Kidney (tissue), 14 donors: ENCODE data around the gene CHMP4A. TPM values are rescaled to one million over a fixed set of nuclear protein-coding genes. Genes with fewer than 3 reads are reported as not detected.

ENCODE experiments used
- DNase-seq, 5 donors: peaks; one replicate each; pipeline ENCODE4 v3.0.0-alpha.2; 2013 to 2020
- FAIRE-seq: peaks from 2 replicates; lab custom pipeline; 2012; peaks lifted over from hg19 to GRCh38; lab: Jason Lieb, UNC
- H3K27ac ChIP-seq, 2 donors: one replicate each; pipeline ENCODE4 v1.7.0; 2013; ENCODE audit warnings: low read depth in 2 of 2, low read length in 2 of 2, inconsistent platforms in 1 of 2
- H3K27me3 ChIP-seq: one replicate; pipeline ENCODE4 v1.7.1; 2013; ENCODE audit warnings: low read length, inconsistent platforms; ENCODE audit not compliant: control insufficient read depth, insufficient read depth
- H3K36me3 ChIP-seq, 3 donors: one replicate each; pipeline versions ENCODE4 v1.7.0 to v1.7.1; 2013; ENCODE audit warnings: low read length in 3 of 3, control low read depth in 1 of 3, inconsistent platforms in 1 of 3; ENCODE audit not compliant: insufficient read depth in 3 of 3, control insufficient read depth in 2 of 3
- H3K4me1 ChIP-seq, 3 donors: one replicate each; pipeline versions ENCODE4 v1.7.0 to v1.7.1; 2013; ENCODE audit warnings: low read length in 3 of 3, inconsistent platforms in 1 of 3, low read depth in 1 of 3; ENCODE audit not compliant: control insufficient read depth in 2 of 3, insufficient read depth in 2 of 3
- H3K4me3 ChIP-seq, 3 donors: one replicate each; pipeline versions ENCODE4 v1.7.0 to v1.8.1; 2013; ENCODE audit warnings: low read length in 3 of 3, control low read depth in 1 of 3, inconsistent platforms in 1 of 3
- H3K9ac ChIP-seq, 3 donors: one replicate each; pipeline versions ENCODE4 v1.7.0 to v1.7.1; 2013; ENCODE audit warnings: low read length in 3 of 3, control low read depth in 1 of 3, inconsistent platforms in 1 of 3
- H3K9me3 ChIP-seq, 3 donors: one replicate each; pipeline versions ENCODE4 v1.7.0 to v1.7.1; 2013; ENCODE audit warnings: low read length in 3 of 3, control low read depth in 1 of 3, inconsistent platforms in 1 of 3; ENCODE audit not compliant: control insufficient read depth in 2 of 3, insufficient read depth in 1 of 3
- intact Hi-C: fragments of 100-400 bp; cut with DNase I; formaldehyde crosslinking; loops from one replicate; pipeline ENCODE4 v1.11.1; 2022
- polyA plus RNA-seq: library from polyadenylated mRNA; stranded (reverse); fragments of 350-450 nt; fragmentation: Illumina TruSeq; extraction: RNeasy Lipid Tissue Mini Kit (QIAGEN cat#74804); gene quantifications from one replicate; pipeline ENCODE4 v1.2.3, GENCODE V29; 2014; ENCODE audit warnings: low read depth, low replicate concordance; ENCODE audit not compliant: insufficient read depth
- total RNA-seq: library from RNA; stranded (reverse); fragmentation: NEBNext Ultra II Directional; extraction: Animal tissue kit (Norgen Biotek cat#: 25700); gene quantifications from one replicate; pipeline ENCODE4 v1.2.1, GENCODE V29; 2021
- TF ChIP-seq, protein P1 (sequence below): IDR thresholded peaks from 3 replicates; pipeline ENCODE4 v1.5.1; 2012; ENCODE audit warnings: mild to moderate bottlenecking, moderate library complexity, borderline replicate concordance; ENCODE audit not compliant: insufficient read depth; ENCODE audit errors: extremely low read depth
- donor health status: control.
- donor health status: control.
- donor health status: control.
- donor health status: control.
- donor health status: control.
- donor health status: DM: yes; HTN: yes; CAD: no.
- donor health status: Normal renal cell carcinoma (clear cell type).

The CHMP4A gene
- total and polyA plus RNA-seq, 2 donors from 2014 or later, result 65.1 to 72.2 TPM

DNA sequence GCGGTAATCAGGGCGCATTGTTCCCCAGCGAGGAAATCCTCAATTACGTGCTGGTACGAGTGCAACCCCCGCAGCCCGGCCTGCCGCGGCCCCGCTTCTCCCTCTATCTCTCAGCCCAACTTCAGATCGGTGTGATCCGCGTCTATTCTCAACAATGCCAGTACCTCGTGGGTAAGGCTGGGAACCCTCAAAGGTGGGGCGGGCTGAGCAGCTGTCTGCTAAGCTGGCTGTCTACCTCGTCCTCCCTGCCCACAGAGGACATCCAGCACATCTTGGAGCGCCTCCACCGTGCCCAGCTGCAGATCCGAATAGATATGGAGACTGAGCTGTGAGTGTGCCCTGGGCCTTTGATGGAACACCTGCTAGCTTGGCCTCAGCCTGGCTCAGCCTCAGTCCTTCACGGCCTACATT is 40.4 kb downstream of the CHMP4A start:
- FAIRE-seq, result no peak

DNA sequence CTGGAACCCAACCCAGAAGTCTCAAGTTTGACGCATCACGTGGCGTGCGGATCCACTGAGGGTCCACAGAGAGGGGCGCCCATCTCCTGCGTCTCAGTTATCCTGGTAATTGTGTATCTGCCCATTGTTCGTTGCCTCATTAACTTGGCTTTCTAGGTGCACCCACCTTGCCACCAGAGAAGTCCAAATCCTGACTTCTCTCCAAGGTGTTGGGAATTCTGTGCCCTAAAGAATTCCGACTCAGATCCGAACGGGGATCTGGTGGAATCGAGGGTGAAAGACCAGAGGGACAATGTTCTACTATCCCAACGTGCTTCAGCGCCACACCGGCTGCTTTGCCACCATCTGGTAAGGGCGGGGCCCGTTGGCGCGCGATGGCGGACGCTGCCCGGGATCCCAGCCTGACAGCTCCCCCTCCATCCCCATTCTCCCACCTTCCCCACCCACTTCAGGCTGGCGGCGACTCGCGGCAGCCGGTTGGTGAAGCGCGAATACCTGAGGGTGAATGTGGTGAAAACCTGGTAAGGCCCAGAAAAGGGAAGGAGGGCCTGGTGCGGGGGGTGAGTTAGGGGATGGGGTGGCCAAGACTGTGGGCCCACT is 40.9 kb downstream of the CHMP4A start:
- FAIRE-seq, result no peak
- Histone ChIP-seq H3K4me1 (peaks cover 0 to 3% (median 0%) of the 10 kb centered on the region in 3 donors), H3K27me3 (no peaks in the 10 kb centered on the region), H3K9me3 (no peaks in the 10 kb centered on the region), H3K9ac (peak overlapping the region in 2 of 3 donors; percentile 15 to 48), H3K4me3 (peak overlapping the region; percentile 44 to 69 (median 48)), H3K27ac (peak overlapping the region in 1 of 2 donors; percentile 28), H3K36me3 (peaks cover 0 to 4% (median 4%) of the 10 kb centered on the region in 3 donors)
- intact Hi-C loops, result no loop called here
- TF ChIP-seq, protein P1, sequence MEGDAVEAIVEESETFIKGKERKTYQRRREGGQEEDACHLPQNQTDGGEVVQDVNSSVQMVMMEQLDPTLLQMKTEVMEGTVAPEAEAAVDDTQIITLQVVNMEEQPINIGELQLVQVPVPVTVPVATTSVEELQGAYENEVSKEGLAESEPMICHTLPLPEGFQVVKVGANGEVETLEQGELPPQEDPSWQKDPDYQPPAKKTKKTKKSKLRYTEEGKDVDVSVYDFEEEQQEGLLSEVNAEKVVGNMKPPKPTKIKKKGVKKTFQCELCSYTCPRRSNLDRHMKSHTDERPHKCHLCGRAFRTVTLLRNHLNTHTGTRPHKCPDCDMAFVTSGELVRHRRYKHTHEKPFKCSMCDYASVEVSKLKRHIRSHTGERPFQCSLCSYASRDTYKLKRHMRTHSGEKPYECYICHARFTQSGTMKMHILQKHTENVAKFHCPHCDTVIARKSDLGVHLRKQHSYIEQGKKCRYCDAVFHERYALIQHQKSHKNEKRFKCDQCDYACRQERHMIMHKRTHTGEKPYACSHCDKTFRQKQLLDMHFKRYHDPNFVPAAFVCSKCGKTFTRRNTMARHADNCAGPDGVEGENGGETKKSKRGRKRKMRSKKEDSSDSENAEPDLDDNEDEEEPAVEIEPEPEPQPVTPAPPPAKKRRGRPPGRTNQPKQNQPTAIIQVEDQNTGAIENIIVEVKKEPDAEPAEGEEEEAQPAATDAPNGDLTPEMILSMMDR, result no peak
- DNase-seq, result peak in 2 of 5 donors; percentile 52 to 72

More for the DNA sequence above, 40.4 kb downstream of the CHMP4A start:
- no peaks in the 10 kb centered on the region for H3K27me3 ChIP-seq
- H3K9me3 ChIP-seq, result no peaks in the 10 kb centered on the region
- intact Hi-C loops, result no loop called here
- H3K9ac ChIP-seq, result no peak overlapping the region
- no peak overlapping the region for H3K27ac ChIP-seq
- no peaks in the 10 kb centered on the region for H3K36me3 ChIP-seq
- TF ChIP-seq, protein P1, result no peak
- DNase-seq, result peak in 1 of 5 donors; percentile 67
- peaks cover 0 to 3% (median 0%) of the 10 kb centered on the region in 3 donors for H3K4me1 ChIP-seq
- peak overlapping the region in 2 of 3 donors; percentile 44 to 69 for H3K4me3 ChIP-seq

DNA sequence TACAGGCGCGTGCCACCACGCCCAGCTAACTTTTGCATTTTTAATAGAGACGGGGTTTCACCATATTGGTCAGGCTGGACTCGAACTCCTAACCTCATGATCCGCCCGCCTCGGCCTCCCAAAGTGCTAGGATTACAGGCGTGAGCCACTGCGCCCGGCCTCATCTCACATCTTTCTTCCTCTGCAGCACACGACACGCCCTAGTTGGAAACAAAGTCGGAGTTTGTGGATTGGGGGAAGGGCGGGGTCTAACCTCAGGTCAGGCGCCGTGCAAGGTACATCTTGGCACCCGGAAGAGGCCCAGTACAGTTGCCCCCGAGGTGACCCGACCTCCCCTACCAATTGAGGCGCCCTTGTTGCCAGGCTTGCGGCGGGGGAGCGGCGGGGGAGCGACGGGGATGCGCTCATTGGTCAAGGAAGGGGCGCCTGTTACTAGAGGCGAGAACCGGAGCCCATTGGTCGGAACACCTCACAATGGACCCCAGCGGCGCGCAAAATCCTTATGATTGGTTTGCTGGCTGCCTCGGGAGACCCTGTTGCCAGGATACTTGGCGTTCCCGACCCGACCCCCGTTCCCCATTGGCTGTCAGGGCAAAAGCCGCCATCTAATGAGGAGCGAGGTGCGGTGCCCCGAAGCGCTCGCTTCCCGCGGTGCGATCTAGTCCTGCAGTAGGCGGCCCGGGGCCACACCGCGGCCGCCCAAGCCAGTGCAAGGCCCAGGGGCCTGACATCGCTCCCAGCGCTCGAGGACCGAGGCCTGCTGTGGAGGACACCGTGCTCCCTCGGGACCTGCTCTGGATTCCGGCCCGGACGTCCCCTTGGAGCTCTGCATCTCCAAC is 41.6 kb downstream of the CHMP4A start, which contains the start of gene REC8:
Gene REC8, plus strand, starts transcription at position 659 of the 839 bp plus-strand sequence. CDS start 473 bp downstream, outside the sequence.
- peak; percentile 95 to 99 (median 99) for DNase-seq
- H3K9ac ChIP-seq, result peak within 1 kb of the TSS in 2 of 3 donors; percentile 15 to 48
- H3K27ac ChIP-seq, result peak within 1 kb of the TSS; percentile 11 to 28
- TF ChIP-seq, protein P1, result no peak
- intact Hi-C loops, result no loop called here
- H3K4me1 ChIP-seq, result peaks cover 0 to 3% (median 0%) of the 10 kb centered on the region in 3 donors
- FAIRE-seq, result no peak
- peaks cover 0 to 6% (median 4%) of the 10 kb centered on the region in 3 donors for H3K36me3 ChIP-seq
- H3K9me3 ChIP-seq, result no peaks in the 10 kb centered on the region
- H3K27me3 ChIP-seq, result no peaks in the 10 kb centered on the region
- H3K4me3 ChIP-seq, result peak within 1 kb of the TSS; percentile 44 to 69 (median 48)
